Retinal pigment epithelial cell (primary cell): Measurements from ENCODE around the gene DNAJC5.

Experiments used
- DNase-seq: peaks from one replicate; pipeline ENCODE4 v3.0.0-alpha.2; 2010; ENCODE audit warnings: low read depth
- H3K4me3 ChIP-seq: 2 replicates; pipeline ENCODE4 v1.5.1; 2011; ENCODE audit warnings: mild to moderate bottlenecking, low read length, control low read depth, moderate library complexity
- CTCF ChIP-seq: conservative IDR thresholded peaks from 2 replicates; pipeline ENCODE4 v1.5.1; 2011; ENCODE audit warnings: low read depth, low read length, control low read depth, inconsistent platforms

The DNAJC5 gene

GRCh38 chr20:63895952-63896263 is 982 bp downstream of the DNAJC5 start:
- H3K4me3 ChIP-seq: peak overlapping the region; percentile 76
- DNase-seq: no peak
- no peak for TF ChIP-seq CTCF

GRCh38 chr20:63896264-63897105 is 1.6 kb downstream of the DNAJC5 start:
- TF ChIP-seq CTCF: no peak
- no peak for DNase-seq
- peak overlapping the region; percentile 76 for H3K4me3 ChIP-seq

GRCh38 chr20:63897978-63898561 is 3.1 kb downstream of the DNAJC5 start:
- no peak for TF ChIP-seq CTCF
- DNase-seq: no peak
- no peak overlapping the region for H3K4me3 ChIP-seq

GRCh38 chr20:63898882-63899558 is 4.1 kb downstream of the DNAJC5 start:
- no peak overlapping the region for H3K4me3 ChIP-seq
- TF ChIP-seq CTCF: no peak
- DNase-seq: no peak

GRCh38 chr20:63900413-63900812 is 5.5 kb downstream of the DNAJC5 start:
- no peak overlapping the region for H3K4me3 ChIP-seq
- no peak for TF ChIP-seq CTCF
- no peak for DNase-seq

- DNase-seq: no peak
- TF ChIP-seq CTCF: no peak
- H3K4me3 ChIP-seq: no peak overlapping the region
These were observed 9.1 kb downstream of the DNAJC5 start for GRCh38 chr20:63903796-63904561.
